Fibroblast of mammary gland (primary cell): ENCODE data around the gene COA5.

Experiments
- DNase-seq: peaks from one replicate; pipeline ENCODE4 v3.0.0-alpha.2; 2010; ENCODE audit warnings: low read depth
- H3K4me3 ChIP-seq: 2 replicates; pipeline ENCODE4 v1.5.1; 2011; ENCODE audit warnings: low read depth, mild to moderate bottlenecking, low read length, moderate library complexity; ENCODE audit not compliant: control insufficient read depth
- CTCF ChIP-seq: conservative IDR thresholded peaks from 2 replicates; pipeline ENCODE4 v1.5.1; 2011; ENCODE audit warnings: low read depth, low read length, inconsistent platforms; ENCODE audit not compliant: control insufficient read depth, insufficient read depth

Gene COA5

GRCh38 chr2:98583276-98583675, 25.0 kb downstream of the COA5 start:
- no peak for DNase-seq
- H3K4me3 ChIP-seq: no peak overlapping the region
- no peak for TF ChIP-seq CTCF

GRCh38 chr2:98582523-98582922, 25.8 kb downstream of the COA5 start:
- H3K4me3 ChIP-seq: no peak overlapping the region
- no peak for DNase-seq
- no peak for TF ChIP-seq CTCF

GRCh38 chr2:98580656-98581284, 27.5 kb downstream of the COA5 start:
- no peak overlapping the region for H3K4me3 ChIP-seq
- no peak for DNase-seq
- no peak for TF ChIP-seq CTCF

- TF ChIP-seq CTCF: no peak
- no peak overlapping the region for H3K4me3 ChIP-seq
- DNase-seq: no peak
These were observed 28.4 kb downstream of the COA5 start for GRCh38 chr2:98579926-98580325.

- no peak for DNase-seq
- no peak for TF ChIP-seq CTCF
- H3K4me3 ChIP-seq: no peak overlapping the region
These were observed 30.1 kb downstream of the COA5 start for GRCh38 chr2:98578231-98578630.

- DNase-seq: no peak
- no peak overlapping the region for H3K4me3 ChIP-seq
- TF ChIP-seq CTCF: peak; percentile 6
These were observed 31.0 kb downstream of the COA5 start for GRCh38 chr2:98577313-98577712.

- DNase-seq: no peak
- H3K4me3 ChIP-seq: no peak overlapping the region
- TF ChIP-seq CTCF: no peak
These were observed 31.5 kb downstream of the COA5 start for GRCh38 chr2:98576666-98577312.
